Lower leg skin (tissue), 3 donors: ENCODE data around the gene ZBTB7C.

Source experiments
- CTCF ChIP-seq, 3 donors: fragments of 450-650 bp; IDR thresholded peaks; one replicate each; pipeline ENCODE4 v1.5.1; 2016; ENCODE audit warnings: antibody characterized with exemption in 3 of 3, mild to moderate bottlenecking in 3 of 3, moderate library complexity in 2 of 3
- POLR2A ChIP-seq, 2 donors: fragments of 450-650 bp; IDR thresholded peaks; one replicate each; pipeline ENCODE4 v1.6.1; 2016 to 2017; ENCODE audit warnings: antibody characterized with exemption in 2 of 2, mild to moderate bottlenecking in 1 of 2, moderate library complexity in 1 of 2

GRCh38 chr18:48363175-48363574 lies 46.0 kb downstream of the ZBTB7C start:
- TF ChIP-seq CTCF (IDR thresholded peaks at IDR 0.05) (no peak), POLR2A (IDR thresholded peaks at IDR 0.05) (no peak)
